GM23338 (cell line): ENCODE results near the gene ABL2.

Source experiments
- CREB1 ChIP-seq: fragments of 250-450 bp; sonication (Bioruptor Pico); IDR thresholded peaks from 2 replicates; pipeline ENCODE4 v1.5.0; 2020; ENCODE audit warnings: low read depth, mild to moderate bottlenecking, moderate library complexity
- ETS1 ChIP-seq: IDR thresholded peaks from 2 replicates; pipeline ENCODE4 v1.6.1; 2016; ENCODE audit warnings: antibody characterized with exemption
- EZH2 ChIP-seq: fragments of 200-600 bp; sonication (generic); IDR thresholded peaks from one replicate; pipeline ENCODE4 v1.8.0; 2017; ENCODE audit warnings: antibody characterized with exemption, mild to moderate bottlenecking, low read depth; ENCODE audit not compliant: unreplicated experiment
- EZH2phosphoT487 ChIP-seq: fragments of 200-600 bp; sonication (generic); IDR thresholded peaks from one replicate; pipeline ENCODE4 v1.8.1; 2018; ENCODE audit warnings: antibody characterized with exemption; ENCODE audit not compliant: unreplicated experiment
- NANOG ChIP-seq: IDR thresholded peaks from 2 replicates; pipeline ENCODE4 v1.6.1; 2016; ENCODE audit warnings: antibody characterized with exemption, borderline replicate concordance
- POLR2AphosphoS5 ChIP-seq: IDR thresholded peaks from 2 replicates; pipeline ENCODE4 v1.6.1; 2016; ENCODE audit warnings: antibody characterized with exemption, low read depth
- ZNF114 ChIP-seq: fragments of 250-450 bp; sonication (Bioruptor Pico); IDR thresholded peaks from 2 replicates; pipeline ENCODE4 v1.5.0; 2020; ENCODE audit warnings: mild to moderate bottlenecking, moderate library complexity
- TF ChIP-seq, protein P1 (sequence below), 2 experiments: fragments of 200-600 bp in 1 of 2; sonication (generic) in 1 of 2; conservative IDR thresholded peaks; 2 replicates each; pipeline versions ENCODE4 v1.5.1 to v1.6.1; 2016 to 2017; ENCODE audit warnings: antibody characterized with exemption in 2 of 2, low read depth in 2 of 2, mild to moderate bottlenecking in 2 of 2, moderate library complexity in 1 of 2
- TF ChIP-seq, protein P2 (sequence below): IDR thresholded peaks from one replicate; pipeline ENCODE4 v1.6.1; 2018; ENCODE audit warnings: antibody characterized with exemption; ENCODE audit not compliant: unreplicated experiment

- TF ChIP-seq EZH2phosphoT487 (no peak), ETS1 (no peak), POLR2AphosphoS5 (no peak), NANOG (no peak), EZH2 (no peak), CREB1 (CRISPR knock-in tag) (no peak), ZNF114 (no peak)
- TF ChIP-seq, protein P1, sequence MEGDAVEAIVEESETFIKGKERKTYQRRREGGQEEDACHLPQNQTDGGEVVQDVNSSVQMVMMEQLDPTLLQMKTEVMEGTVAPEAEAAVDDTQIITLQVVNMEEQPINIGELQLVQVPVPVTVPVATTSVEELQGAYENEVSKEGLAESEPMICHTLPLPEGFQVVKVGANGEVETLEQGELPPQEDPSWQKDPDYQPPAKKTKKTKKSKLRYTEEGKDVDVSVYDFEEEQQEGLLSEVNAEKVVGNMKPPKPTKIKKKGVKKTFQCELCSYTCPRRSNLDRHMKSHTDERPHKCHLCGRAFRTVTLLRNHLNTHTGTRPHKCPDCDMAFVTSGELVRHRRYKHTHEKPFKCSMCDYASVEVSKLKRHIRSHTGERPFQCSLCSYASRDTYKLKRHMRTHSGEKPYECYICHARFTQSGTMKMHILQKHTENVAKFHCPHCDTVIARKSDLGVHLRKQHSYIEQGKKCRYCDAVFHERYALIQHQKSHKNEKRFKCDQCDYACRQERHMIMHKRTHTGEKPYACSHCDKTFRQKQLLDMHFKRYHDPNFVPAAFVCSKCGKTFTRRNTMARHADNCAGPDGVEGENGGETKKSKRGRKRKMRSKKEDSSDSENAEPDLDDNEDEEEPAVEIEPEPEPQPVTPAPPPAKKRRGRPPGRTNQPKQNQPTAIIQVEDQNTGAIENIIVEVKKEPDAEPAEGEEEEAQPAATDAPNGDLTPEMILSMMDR (conservative IDR thresholded peaks at IDR 0.05; ENCODE audit: low read depth in 2 of 2) = no peak
- TF ChIP-seq, protein P2, sequence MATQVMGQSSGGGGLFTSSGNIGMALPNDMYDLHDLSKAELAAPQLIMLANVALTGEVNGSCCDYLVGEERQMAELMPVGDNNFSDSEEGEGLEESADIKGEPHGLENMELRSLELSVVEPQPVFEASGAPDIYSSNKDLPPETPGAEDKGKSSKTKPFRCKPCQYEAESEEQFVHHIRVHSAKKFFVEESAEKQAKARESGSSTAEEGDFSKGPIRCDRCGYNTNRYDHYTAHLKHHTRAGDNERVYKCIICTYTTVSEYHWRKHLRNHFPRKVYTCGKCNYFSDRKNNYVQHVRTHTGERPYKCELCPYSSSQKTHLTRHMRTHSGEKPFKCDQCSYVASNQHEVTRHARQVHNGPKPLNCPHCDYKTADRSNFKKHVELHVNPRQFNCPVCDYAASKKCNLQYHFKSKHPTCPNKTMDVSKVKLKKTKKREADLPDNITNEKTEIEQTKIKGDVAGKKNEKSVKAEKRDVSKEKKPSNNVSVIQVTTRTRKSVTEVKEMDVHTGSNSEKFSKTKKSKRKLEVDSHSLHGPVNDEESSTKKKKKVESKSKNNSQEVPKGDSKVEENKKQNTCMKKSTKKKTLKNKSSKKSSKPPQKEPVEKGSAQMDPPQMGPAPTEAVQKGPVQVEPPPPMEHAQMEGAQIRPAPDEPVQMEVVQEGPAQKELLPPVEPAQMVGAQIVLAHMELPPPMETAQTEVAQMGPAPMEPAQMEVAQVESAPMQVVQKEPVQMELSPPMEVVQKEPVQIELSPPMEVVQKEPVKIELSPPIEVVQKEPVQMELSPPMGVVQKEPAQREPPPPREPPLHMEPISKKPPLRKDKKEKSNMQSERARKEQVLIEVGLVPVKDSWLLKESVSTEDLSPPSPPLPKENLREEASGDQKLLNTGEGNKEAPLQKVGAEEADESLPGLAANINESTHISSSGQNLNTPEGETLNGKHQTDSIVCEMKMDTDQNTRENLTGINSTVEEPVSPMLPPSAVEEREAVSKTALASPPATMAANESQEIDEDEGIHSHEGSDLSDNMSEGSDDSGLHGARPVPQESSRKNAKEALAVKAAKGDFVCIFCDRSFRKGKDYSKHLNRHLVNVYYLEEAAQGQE = no peak
These were observed 137.7 kb downstream of the ABL2 start for GRCh38 chr1:179091691-179092165.
